ENCODE results near the gene FBXL16. TPM values are rescaled to one million over a fixed set of nuclear protein-coding genes. Genes with fewer than 3 reads are reported as not detected.

Gene FBXL16
- total and polyA plus RNA-seq, 4 donors = under 0.01 to 0.14 TPM; not detected in 2

DNA sequence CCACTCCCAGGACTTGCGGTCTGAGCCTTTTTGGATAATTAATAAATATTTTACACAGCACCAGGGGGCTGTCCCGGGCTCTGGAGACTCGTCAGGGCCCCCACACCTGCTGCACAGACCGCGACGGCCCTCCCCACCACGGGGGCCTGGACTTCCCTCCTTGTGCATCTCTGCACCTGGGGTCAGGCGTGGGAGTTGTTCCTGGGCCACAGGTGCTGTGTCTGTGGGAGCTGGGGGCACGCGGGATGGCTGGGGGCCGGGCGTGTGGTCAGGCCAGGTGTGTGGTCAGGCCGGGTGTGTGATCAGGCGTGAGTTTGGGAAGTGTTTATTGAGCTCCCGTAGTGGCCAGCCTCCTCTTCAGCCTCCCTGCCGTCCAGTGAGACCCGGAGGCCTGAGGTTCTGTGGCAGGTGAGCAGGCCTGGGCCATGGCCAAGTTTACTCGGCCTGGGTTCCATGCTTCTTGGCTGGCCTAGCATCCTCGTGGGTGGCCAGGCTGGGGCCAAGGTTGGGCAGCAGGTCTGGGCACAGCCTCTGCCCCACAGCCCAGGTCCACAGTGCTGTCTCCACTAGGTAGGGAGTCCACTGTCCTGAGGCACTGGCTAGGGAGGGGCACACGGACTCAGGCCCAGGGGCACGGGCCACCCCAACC, 27.3 kb downstream of the FBXL16 start:
- Histone ChIP-seq H3K27me3 (ENCODE audit: control insufficient read depth in 4 of 4, insufficient read depth in 4 of 4, low read length in 3 of 4) (no peaks in the 10 kb centered on the region), H3K4me3 (ENCODE audit: low read depth in 1 of 3, low read length in 3 of 3) (no peak overlapping the region), H3K27ac (ENCODE audit: low read depth in 1 of 2, low read length in 2 of 2) (no peak overlapping the region), H3K36me3 (ENCODE audit: control insufficient read depth in 4 of 4, insufficient read depth in 3 of 4, low read depth in 1 of 4, low read length in 3 of 4) (peaks cover 8 to 19% (median 14%) of the 10 kb centered on the region in 4 donors), H3K9me3 (ENCODE audit: control insufficient read depth in 4 of 4, low read length in 3 of 4) (no peaks in the 10 kb centered on the region), H3K9ac (ENCODE audit: low read depth in 1 of 2, low read length in 2 of 2) (no peak overlapping the region), H3K4me1 (ENCODE audit: control insufficient read depth in 4 of 4, insufficient read depth in 4 of 4, low read length in 3 of 4) (peaks cover 24 to 55% (median 40%) of the 10 kb centered on the region in 4 donors)
- 80% methylated on average over 21 of the region's 21 CpGs for WGBS
- DNase-seq (ENCODE audit: low spot score) = no peak
- TF ChIP-seq HNF4A (conservative IDR thresholded peaks at IDR 0.05) (no peak), HNF4G (IDR thresholded peaks at IDR 0.05) (no peak), YY1 (IDR thresholded peaks at IDR 0.05) (no peak), FOXA2 (IDR thresholded peaks at IDR 0.05) (no peak), NR2F2 (IDR thresholded peaks at IDR 0.05) (no peak), MAX (IDR thresholded peaks at IDR 0.05) (no peak), RAD21 (IDR thresholded peaks at IDR 0.05) (no peak), TAF1 (conservative IDR thresholded peaks at IDR 0.05) (no peak), ZBTB33 (IDR thresholded peaks at IDR 0.05) (no peak), JUND (IDR thresholded peaks at IDR 0.05) (no peak), FOXA1 (IDR thresholded peaks at IDR 0.05) (no peak)
- TF ChIP-seq, protein P1, sequence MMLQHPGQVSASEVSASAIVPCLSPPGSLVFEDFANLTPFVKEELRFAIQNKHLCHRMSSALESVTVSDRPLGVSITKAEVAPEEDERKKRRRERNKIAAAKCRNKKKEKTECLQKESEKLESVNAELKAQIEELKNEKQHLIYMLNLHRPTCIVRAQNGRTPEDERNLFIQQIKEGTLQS (IDR thresholded peaks at IDR 0.05) = no peak

- WGBS = 73% methylated on average over 57 of the region's 57 CpGs
- Histone ChIP-seq H3K36me3 (ENCODE audit: control insufficient read depth in 4 of 4, insufficient read depth in 3 of 4, low read depth in 1 of 4, low read length in 3 of 4) (peaks cover 11 to 24% (median 17%) of the 10 kb centered on the region in 4 donors), H3K9me3 (ENCODE audit: control insufficient read depth in 4 of 4, low read length in 3 of 4) (no peaks in the 10 kb centered on the region), H3K4me3 (ENCODE audit: low read depth in 1 of 3, low read length in 3 of 3) (no peak overlapping the region), H3K4me1 (ENCODE audit: control insufficient read depth in 4 of 4, insufficient read depth in 4 of 4, low read length in 3 of 4) (peaks cover 17 to 47% (median 32%) of the 10 kb centered on the region in 4 donors), H3K27ac (ENCODE audit: low read depth in 1 of 2, low read length in 2 of 2) (no peak overlapping the region), H3K9ac (ENCODE audit: low read depth in 1 of 2, low read length in 2 of 2) (no peak overlapping the region), H3K27me3 (ENCODE audit: control insufficient read depth in 4 of 4, insufficient read depth in 4 of 4, low read length in 3 of 4) (no peaks in the 10 kb centered on the region)
- DNase-seq (ENCODE audit: low spot score) = no peak
- TF ChIP-seq RAD21 (IDR thresholded peaks at IDR 0.05) (no peak), NR2F2 (IDR thresholded peaks at IDR 0.05) (no peak), ZBTB33 (IDR thresholded peaks at IDR 0.05) (no peak), YY1 (IDR thresholded peaks at IDR 0.05) (no peak), GABPA (IDR thresholded peaks at IDR 0.05 in 1 of 2, conservative IDR thresholded peaks at IDR 0.05 in 1 of 2) (no peak), TAF1 (conservative IDR thresholded peaks at IDR 0.05) (no peak), MAX (IDR thresholded peaks at IDR 0.05) (no peak), HNF4G (IDR thresholded peaks at IDR 0.05) (no peak), HNF4A (conservative IDR thresholded peaks at IDR 0.05) (no peak)
- TF ChIP-seq, protein P1 (IDR thresholded peaks at IDR 0.05) = no peak
- TF ChIP-seq, protein P2, sequence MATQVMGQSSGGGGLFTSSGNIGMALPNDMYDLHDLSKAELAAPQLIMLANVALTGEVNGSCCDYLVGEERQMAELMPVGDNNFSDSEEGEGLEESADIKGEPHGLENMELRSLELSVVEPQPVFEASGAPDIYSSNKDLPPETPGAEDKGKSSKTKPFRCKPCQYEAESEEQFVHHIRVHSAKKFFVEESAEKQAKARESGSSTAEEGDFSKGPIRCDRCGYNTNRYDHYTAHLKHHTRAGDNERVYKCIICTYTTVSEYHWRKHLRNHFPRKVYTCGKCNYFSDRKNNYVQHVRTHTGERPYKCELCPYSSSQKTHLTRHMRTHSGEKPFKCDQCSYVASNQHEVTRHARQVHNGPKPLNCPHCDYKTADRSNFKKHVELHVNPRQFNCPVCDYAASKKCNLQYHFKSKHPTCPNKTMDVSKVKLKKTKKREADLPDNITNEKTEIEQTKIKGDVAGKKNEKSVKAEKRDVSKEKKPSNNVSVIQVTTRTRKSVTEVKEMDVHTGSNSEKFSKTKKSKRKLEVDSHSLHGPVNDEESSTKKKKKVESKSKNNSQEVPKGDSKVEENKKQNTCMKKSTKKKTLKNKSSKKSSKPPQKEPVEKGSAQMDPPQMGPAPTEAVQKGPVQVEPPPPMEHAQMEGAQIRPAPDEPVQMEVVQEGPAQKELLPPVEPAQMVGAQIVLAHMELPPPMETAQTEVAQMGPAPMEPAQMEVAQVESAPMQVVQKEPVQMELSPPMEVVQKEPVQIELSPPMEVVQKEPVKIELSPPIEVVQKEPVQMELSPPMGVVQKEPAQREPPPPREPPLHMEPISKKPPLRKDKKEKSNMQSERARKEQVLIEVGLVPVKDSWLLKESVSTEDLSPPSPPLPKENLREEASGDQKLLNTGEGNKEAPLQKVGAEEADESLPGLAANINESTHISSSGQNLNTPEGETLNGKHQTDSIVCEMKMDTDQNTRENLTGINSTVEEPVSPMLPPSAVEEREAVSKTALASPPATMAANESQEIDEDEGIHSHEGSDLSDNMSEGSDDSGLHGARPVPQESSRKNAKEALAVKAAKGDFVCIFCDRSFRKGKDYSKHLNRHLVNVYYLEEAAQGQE (IDR thresholded peaks at IDR 0.05) = no peak
These were observed 28.0 kb downstream of the FBXL16 start for GRCh38 chr16:677316-678190.

All from liver (tissue), 9 donors.